ENCODE data around the gene TTC28.

TTC28 gene

GRCh38 chr22:27993774-27994350 lies 685.8 kb downstream of the TTC28 start:
- DNase-seq, result no peak

GRCh38 chr22:27993201-27993635 lies 686.4 kb downstream of the TTC28 start:
- no peak for DNase-seq

GRCh38 chr22:27992294-27993165 lies 687.1 kb downstream of the TTC28 start:
- no peak for DNase-seq

- DNase-seq, result no peak
Measured at GRCh38 chr22:27991586-27992293, 687.9 kb downstream of the TTC28 start.

- peak in 1 of 2 donors; percentile 5 for DNase-seq
Measured at GRCh38 chr22:27990879-27991278, 688.8 kb downstream of the TTC28 start.

GRCh38 chr22:27990451-27990840 lies 689.2 kb downstream of the TTC28 start:
- no peak for DNase-seq

- DNase-seq, result no peak
Measured at GRCh38 chr22:27989758-27990450, 689.7 kb downstream of the TTC28 start.

GRCh38 chr22:27988704-27989103 lies 690.9 kb downstream of the TTC28 start:
- DNase-seq, result no peak

GRCh38 chr22:27987557-27987956 lies 692.1 kb downstream of the TTC28 start:
- no peak for DNase-seq

GRCh38 chr22:27986937-27987336 lies 692.7 kb downstream of the TTC28 start:
- no peak for DNase-seq

GRCh38 chr22:27986459-27986858 lies 693.2 kb downstream of the TTC28 start:
- no peak for DNase-seq

- no peak for DNase-seq
Measured at GRCh38 chr22:27985323-27986275, 694.0 kb downstream of the TTC28 start.

- no peak for DNase-seq
Measured at GRCh38 chr22:27984723-27985122, 694.9 kb downstream of the TTC28 start.

GRCh38 chr22:27984001-27984695 lies 695.5 kb downstream of the TTC28 start:
- DNase-seq, result no peak

- no peak for DNase-seq
Measured at GRCh38 chr22:27983361-27983791, 696.3 kb downstream of the TTC28 start.

- DNase-seq, result no peak
Measured at GRCh38 chr22:27982630-27983180, 696.9 kb downstream of the TTC28 start.

GRCh38 chr22:27982106-27982505 lies 697.5 kb downstream of the TTC28 start:
- no peak for DNase-seq

GRCh38 chr22:27980424-27981148 lies 699.1 kb downstream of the TTC28 start:
- no peak for DNase-seq

- no peak for DNase-seq
Measured at GRCh38 chr22:27978802-27979201, 700.8 kb downstream of the TTC28 start.

GRCh38 chr22:27978317-27978716 lies 701.3 kb downstream of the TTC28 start:
- DNase-seq, result no peak

All from stimulated activated CD4-positive, alpha-beta T cell treated with anti-CD3 and anti-CD28 coated beads, Interleukin-2, amount 100 ng/mL, for 24 hours (primary cell).